H9 (cell line): Measurements from ENCODE around the gene PHC3. TPM values are rescaled to one million over a fixed set of nuclear protein-coding genes. Genes with fewer than 3 reads are reported as not detected.

Experiments used
- DNase-seq: peaks from one replicate; pipeline ENCODE4 v3.0.0-alpha.2; 2017
- H2AFZ ChIP-seq: one replicate; pipeline ENCODE4 v1.6.1; 2013; ENCODE audit warnings: mild to moderate bottlenecking, low read length, control low read depth, moderate library complexity
- H2AK5ac ChIP-seq: 2 replicates; pipeline ENCODE4 v1.6.1; 2013; ENCODE audit warnings: low read length, control low read depth, mixed read lengths; ENCODE audit not compliant: insufficient read length
- H2BK120ac ChIP-seq: one replicate; pipeline ENCODE4 v1.6.1; 2013; ENCODE audit warnings: low read depth, mild to moderate bottlenecking, low read length, control low read depth, inconsistent platforms; ENCODE audit not compliant: poor library complexity, severe bottlenecking
- H2BK12ac ChIP-seq: 2 replicates; pipeline ENCODE4 v1.6.1; 2013; ENCODE audit warnings: low read length, control low read depth, mixed read lengths, low read depth; ENCODE audit not compliant: insufficient read length
- H2BK15ac ChIP-seq: 2 replicates; pipeline ENCODE4 v1.6.1; 2013; ENCODE audit warnings: low read depth, low read length, control low read depth
- H2BK20ac ChIP-seq: one replicate; pipeline ENCODE4 v1.6.1; 2013; ENCODE audit warnings: low read depth, mild to moderate bottlenecking, low read length, control low read depth, inconsistent platforms; ENCODE audit not compliant: poor library complexity, severe bottlenecking
- H2BK5ac ChIP-seq: 2 replicates; pipeline ENCODE4 v1.6.1; 2013; ENCODE audit warnings: low read length, control low read depth, mixed read lengths; ENCODE audit not compliant: insufficient read length
- H3K14ac ChIP-seq: 2 replicates; pipeline ENCODE4 v1.6.1; 2013; ENCODE audit warnings: low read length, control low read depth; ENCODE audit not compliant: insufficient read depth
- H3K18ac ChIP-seq: 2 replicates; pipeline ENCODE4 v1.6.1; 2013; ENCODE audit warnings: low read depth, mild to moderate bottlenecking, mixed read lengths, low read length, control low read depth; ENCODE audit not compliant: insufficient read length
- H3K23ac ChIP-seq: 2 replicates; pipeline ENCODE4 v1.6.1; 2013; ENCODE audit warnings: low read length, control low read depth, mixed read lengths, low read depth; ENCODE audit not compliant: insufficient read length
- H3K23me2 ChIP-seq: 2 replicates; pipeline ENCODE4 v1.6.1; 2013; ENCODE audit warnings: low read depth, mild to moderate bottlenecking, mixed read lengths, low read length, control low read depth; ENCODE audit not compliant: insufficient read length, poor library complexity, severe bottlenecking
- H3K27ac ChIP-seq: 2 replicates; pipeline ENCODE4 v1.5.1; 2013; ENCODE audit warnings: low read length, control low read depth, mixed read lengths, low read depth; ENCODE audit not compliant: insufficient read length
- H3K27me3 ChIP-seq: 2 replicates; pipeline ENCODE4 v1.6.1; 2013; ENCODE audit warnings: low read length, control low read depth, inconsistent platforms; ENCODE audit not compliant: insufficient read depth
- H3K4ac ChIP-seq: 2 replicates; pipeline ENCODE4 v1.6.1; 2013; ENCODE audit warnings: low read depth, mild to moderate bottlenecking, control low read depth, inconsistent platforms, low read length, moderate library complexity
- H3K4me1 ChIP-seq: 2 replicates; pipeline ENCODE4 v1.6.1; 2013; ENCODE audit warnings: low read length, control low read depth, inconsistent platforms; ENCODE audit not compliant: insufficient read depth
- H3K4me2 ChIP-seq: 2 replicates; pipeline ENCODE4 v1.6.1; 2013; ENCODE audit warnings: low read length, control low read depth, mixed read lengths; ENCODE audit not compliant: insufficient read length, insufficient read depth
- H3K56ac ChIP-seq: 2 replicates; pipeline ENCODE4 v1.6.1; 2013; ENCODE audit warnings: low read depth, mild to moderate bottlenecking, mixed read lengths, low read length, control low read depth; ENCODE audit not compliant: insufficient read length
- H3K79me1 ChIP-seq: 2 replicates; pipeline ENCODE4 v1.6.1; 2013; ENCODE audit warnings: low read depth, mild to moderate bottlenecking, moderate library complexity, low read length, control low read depth, inconsistent platforms; ENCODE audit not compliant: insufficient read depth, poor library complexity, severe bottlenecking
- H3K79me2 ChIP-seq: 2 replicates; pipeline ENCODE4 v1.6.1; 2013; ENCODE audit warnings: low read length, control low read depth, inconsistent platforms; ENCODE audit not compliant: insufficient read depth
- H3K9ac ChIP-seq: 2 replicates; pipeline ENCODE4 v1.6.1; 2013; ENCODE audit warnings: low read length, control low read depth, mixed read lengths; ENCODE audit not compliant: insufficient read length; ENCODE audit errors: extremely low read depth
- H3K9me3 ChIP-seq: one replicate; pipeline ENCODE4 v1.6.1; 2013; ENCODE audit warnings: low read depth, low read length, inconsistent platforms; ENCODE audit not compliant: control insufficient read depth
- H3T11ph ChIP-seq: one replicate; pipeline ENCODE4 v1.6.1; 2013; ENCODE audit warnings: mild to moderate bottlenecking, low read length, control low read depth, inconsistent platforms
- H4K20me1 ChIP-seq: one replicate; pipeline ENCODE4 v1.6.1; 2013; ENCODE audit not compliant: control insufficient read depth, insufficient read length, insufficient read depth
- H4K5ac ChIP-seq: 2 replicates; pipeline ENCODE4 v1.6.1; 2013; ENCODE audit warnings: low read depth, mild to moderate bottlenecking, mixed read lengths, low read length, control low read depth; ENCODE audit not compliant: insufficient read length
- H4K8ac ChIP-seq: replicated peaks from 2 replicates; pipeline ENCODE4 v1.6.1; 2013; ENCODE audit warnings: low read length, control low read depth, mixed read lengths, low read depth; ENCODE audit not compliant: insufficient read length
- H4K91ac ChIP-seq: 2 replicates; pipeline ENCODE4 v1.6.1; 2013; ENCODE audit warnings: low read depth, mild to moderate bottlenecking, moderate library complexity, mixed read lengths, low read length, control low read depth; ENCODE audit not compliant: insufficient read length
- H3K27ac Mint-ChIP-seq, 3 experiments: 2 replicates in 2 of 3; 3 replicates in 1 of 3; pipeline ENCODE4 v1.8.0; 2020 to 2021; ENCODE audit warnings: mixed read lengths in 3 of 3, mild to moderate bottlenecking in 1 of 3, moderate library complexity in 1 of 3
- H3K27me3 Mint-ChIP-seq: 2 replicates; pipeline ENCODE4 v1.8.0; 2021; ENCODE audit warnings: low read depth, mild to moderate bottlenecking, moderate library complexity, mixed read lengths
- H3K36me3 Mint-ChIP-seq, 3 experiments: 2 replicates in 2 of 3; 3 replicates in 1 of 3; pipeline ENCODE4 v1.8.0; 2020 to 2021; ENCODE audit warnings: low read depth in 3 of 3, mixed read lengths in 3 of 3; ENCODE audit not compliant: insufficient read depth in 1 of 3
- H3K4me1 Mint-ChIP-seq, 2 experiments: 2 replicates each; pipeline ENCODE4 v1.8.0; 2020; ENCODE audit warnings: mixed read lengths in 2 of 2
- H3K4me3 Mint-ChIP-seq, 2 experiments: 2 replicates in 1 of 2; 3 replicates in 1 of 2; pipeline ENCODE4 v1.8.0; 2020 to 2021; ENCODE audit warnings: mild to moderate bottlenecking in 2 of 2, mixed read lengths in 2 of 2, moderate library complexity in 1 of 2
- H3K9me3 Mint-ChIP-seq, 2 experiments: 2 replicates in 1 of 2; 3 replicates in 1 of 2; pipeline ENCODE4 v1.8.0; 2020; ENCODE audit warnings: mild to moderate bottlenecking in 2 of 2, mixed read lengths in 2 of 2, moderate library complexity in 1 of 2
- WGBS: extraction: QIAGEN DNeasy Blood & Tissue Kit; methylation state at CpG from one replicate; pipeline ENCODE4 v1.1.7; 2013; ENCODE audit warnings: missing lambda C conversion rate, low lambda C conversion rate, mixed read lengths; ENCODE audit not compliant: insufficient read length; ENCODE audit errors: extremely low coverage; 5-methylcytosine and 5-hydroxymethylcytosine counted together
- total RNA-seq: library from RNA; stranded (reverse); gene quantifications from 2 replicates; pipeline ENCODE4 v1.2.1, GENCODE V29; 2021
- TF ChIP-seq, protein P1 (sequence below): fragments of 200-600 bp; sonication (generic); conservative IDR thresholded peaks from 3 replicates; pipeline ENCODE4 v1.8.0; 2021; ENCODE audit warnings: antibody characterized with exemption, mild to moderate bottlenecking

PHC3 gene
- total RNA-seq, 1 experiment from 2014 or later: 26.4 TPM

DNA sequence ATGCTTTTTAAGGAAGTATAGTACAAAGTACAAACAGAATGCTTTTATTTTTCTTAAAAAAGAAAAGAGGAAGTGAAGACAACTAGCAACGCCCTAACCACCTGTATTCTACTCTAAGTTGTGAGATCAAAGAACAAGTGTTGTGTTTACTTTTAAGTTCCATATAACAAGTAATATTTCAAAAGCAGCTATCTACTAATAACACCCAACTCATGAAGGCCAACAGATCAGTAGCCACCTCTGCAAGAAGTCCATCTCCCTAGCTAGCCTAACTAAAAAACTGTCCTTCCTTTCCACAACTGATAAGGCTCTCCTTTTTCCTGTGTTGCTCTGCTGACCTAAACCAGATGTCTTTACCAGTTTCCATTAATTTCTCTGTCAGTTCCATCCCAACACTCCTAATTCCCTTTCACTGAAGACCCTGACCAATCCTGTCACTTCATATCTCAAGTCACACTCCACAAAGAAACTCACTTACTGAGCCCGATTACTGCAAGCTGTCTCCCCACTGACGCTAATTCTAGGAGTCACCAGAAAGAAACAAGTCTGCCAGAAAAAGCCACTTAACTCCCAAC is 26.9 kb downstream of the PHC3 start:
- Histone ChIP-seq H3K14ac (no peak overlapping the region), H3K79me1 (peaks cover 9% of the 10 kb centered on the region), H2AFZ (no peak overlapping the region), H3K9me3 (no peaks in the 10 kb centered on the region), H4K5ac (no peak overlapping the region), H3K23me2 (no peaks in the 10 kb centered on the region), H3K4ac (no peak overlapping the region), H2BK120ac (no peak overlapping the region), H4K91ac (no peak overlapping the region), H3K27ac (no peak overlapping the region), H3K18ac (no peak overlapping the region), H2BK20ac (no peak overlapping the region), H3K9ac (no peak overlapping the region), H2BK5ac (no peak overlapping the region), H2AK5ac (no peak overlapping the region), H3K56ac (no peak overlapping the region), H2BK12ac (no peak overlapping the region), H3K23ac (no peak overlapping the region), H4K8ac (no peak overlapping the region), H3T11ph (no peak overlapping the region), H4K20me1 (no peaks in the 10 kb centered on the region), H2BK15ac (no peak overlapping the region), H3K79me2 (peaks cover 2% of the 10 kb centered on the region; the same call in 1 of the 2 replicates), H3K4me1 (no peaks in the 10 kb centered on the region), H3K4me2 (no peak overlapping the region), H3K27me3 (no peaks in the 10 kb centered on the region)
- no peaks in the 10 kb centered on the region for H3K9me3 Mint-ChIP-seq
- no peak for DNase-seq
- WGBS: no CpG with 5 or more reads among the region's 3 CpGs
- no peak overlapping the region for H3K4me3 Mint-ChIP-seq
- H3K27me3 Mint-ChIP-seq: no peaks in the 10 kb centered on the region
- H3K36me3 Mint-ChIP-seq: peaks cover 10 to 18% (median 16%) of the 10 kb centered on the region in 3 experiments; a peak in 6 of 7 replicates
- peak overlapping the region in 1 of 3 experiments; percentile 49; a peak in 2 of 7 replicates for H3K27ac Mint-ChIP-seq
- TF ChIP-seq, protein P1, sequence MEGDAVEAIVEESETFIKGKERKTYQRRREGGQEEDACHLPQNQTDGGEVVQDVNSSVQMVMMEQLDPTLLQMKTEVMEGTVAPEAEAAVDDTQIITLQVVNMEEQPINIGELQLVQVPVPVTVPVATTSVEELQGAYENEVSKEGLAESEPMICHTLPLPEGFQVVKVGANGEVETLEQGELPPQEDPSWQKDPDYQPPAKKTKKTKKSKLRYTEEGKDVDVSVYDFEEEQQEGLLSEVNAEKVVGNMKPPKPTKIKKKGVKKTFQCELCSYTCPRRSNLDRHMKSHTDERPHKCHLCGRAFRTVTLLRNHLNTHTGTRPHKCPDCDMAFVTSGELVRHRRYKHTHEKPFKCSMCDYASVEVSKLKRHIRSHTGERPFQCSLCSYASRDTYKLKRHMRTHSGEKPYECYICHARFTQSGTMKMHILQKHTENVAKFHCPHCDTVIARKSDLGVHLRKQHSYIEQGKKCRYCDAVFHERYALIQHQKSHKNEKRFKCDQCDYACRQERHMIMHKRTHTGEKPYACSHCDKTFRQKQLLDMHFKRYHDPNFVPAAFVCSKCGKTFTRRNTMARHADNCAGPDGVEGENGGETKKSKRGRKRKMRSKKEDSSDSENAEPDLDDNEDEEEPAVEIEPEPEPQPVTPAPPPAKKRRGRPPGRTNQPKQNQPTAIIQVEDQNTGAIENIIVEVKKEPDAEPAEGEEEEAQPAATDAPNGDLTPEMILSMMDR: no peak
- peaks cover 10 to 14% of the 10 kb centered on the region in 2 experiments for H3K4me1 Mint-ChIP-seq
